HG03457 (cell line): ENCODE results near the gene NTMT2.
"Not testable (repeated sequence)": the region's sequence is repeated elsewhere in the genome, so short reads cannot be mapped to it uniquely, and the experiment has no call there.

Experiments used
- ATAC-seq: cut with Tn5 transposase; IDR thresholded peaks from one replicate; pipeline ENCODE4 v1.9.1; 2021; ENCODE audit warnings: moderate number of reproducible peaks; ENCODE audit not compliant: unreplicated experiment

Gene NTMT2

DNA sequence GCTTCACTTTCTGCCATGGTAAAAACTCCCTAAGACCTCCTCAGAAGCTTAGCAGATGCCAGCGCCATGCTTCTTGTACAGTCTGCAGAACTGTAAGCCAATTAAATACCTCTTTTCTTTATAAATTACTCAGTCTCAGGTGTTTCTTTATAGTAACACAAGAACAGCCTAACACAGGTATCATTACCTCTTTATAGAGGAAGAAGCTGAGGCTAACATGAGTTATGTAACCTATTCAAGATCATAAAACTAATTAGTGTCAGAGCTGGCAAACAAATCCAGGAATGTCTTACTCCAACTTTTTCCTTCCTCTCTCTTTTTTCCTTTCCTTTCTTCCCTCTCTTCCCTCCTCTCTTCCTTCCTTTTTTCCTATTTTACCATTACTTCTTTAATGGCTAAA, 9.3 kb downstream of the NTMT2 start:
- ATAC-seq: no peak

DNA sequence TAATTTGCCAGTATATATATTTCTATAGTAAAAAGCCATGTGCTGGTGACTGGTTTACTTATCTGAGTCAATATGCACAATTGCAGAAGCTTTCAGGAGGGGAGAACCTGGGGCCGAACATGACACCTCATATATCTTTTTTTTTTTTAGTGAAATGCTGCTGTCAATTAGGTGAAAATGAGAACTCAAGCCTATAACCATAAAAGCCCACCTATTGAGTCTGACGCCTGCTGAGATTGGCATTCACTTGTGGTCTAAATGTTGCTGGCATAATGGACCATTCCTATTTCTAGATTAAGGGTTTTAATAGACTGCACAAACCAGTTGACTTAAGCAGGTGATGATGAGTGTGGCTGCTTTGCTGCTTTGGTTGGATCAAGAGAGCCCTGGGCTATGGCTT, 10.8 kb downstream of the NTMT2 start:
- no peak for ATAC-seq

DNA sequence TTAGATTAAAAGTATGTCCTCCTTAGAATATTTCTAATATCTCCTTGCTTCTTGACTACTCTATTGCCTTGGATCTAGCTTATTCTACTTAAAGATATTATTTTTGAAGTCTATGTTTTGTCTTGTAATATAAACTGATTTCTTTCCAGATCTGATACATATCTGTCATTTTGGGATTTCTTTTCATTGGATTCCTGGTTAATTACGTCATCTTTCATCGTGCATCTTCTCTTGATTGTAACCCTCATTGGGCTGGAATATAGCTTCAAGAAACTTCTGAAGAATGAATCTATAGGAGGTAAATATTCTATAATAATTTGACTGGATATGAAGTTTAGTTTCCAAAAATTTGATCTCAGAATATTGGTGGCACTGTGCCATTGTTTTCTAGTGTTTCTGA, 12.1 kb downstream of the NTMT2 start:
- ATAC-seq: no peak

DNA sequence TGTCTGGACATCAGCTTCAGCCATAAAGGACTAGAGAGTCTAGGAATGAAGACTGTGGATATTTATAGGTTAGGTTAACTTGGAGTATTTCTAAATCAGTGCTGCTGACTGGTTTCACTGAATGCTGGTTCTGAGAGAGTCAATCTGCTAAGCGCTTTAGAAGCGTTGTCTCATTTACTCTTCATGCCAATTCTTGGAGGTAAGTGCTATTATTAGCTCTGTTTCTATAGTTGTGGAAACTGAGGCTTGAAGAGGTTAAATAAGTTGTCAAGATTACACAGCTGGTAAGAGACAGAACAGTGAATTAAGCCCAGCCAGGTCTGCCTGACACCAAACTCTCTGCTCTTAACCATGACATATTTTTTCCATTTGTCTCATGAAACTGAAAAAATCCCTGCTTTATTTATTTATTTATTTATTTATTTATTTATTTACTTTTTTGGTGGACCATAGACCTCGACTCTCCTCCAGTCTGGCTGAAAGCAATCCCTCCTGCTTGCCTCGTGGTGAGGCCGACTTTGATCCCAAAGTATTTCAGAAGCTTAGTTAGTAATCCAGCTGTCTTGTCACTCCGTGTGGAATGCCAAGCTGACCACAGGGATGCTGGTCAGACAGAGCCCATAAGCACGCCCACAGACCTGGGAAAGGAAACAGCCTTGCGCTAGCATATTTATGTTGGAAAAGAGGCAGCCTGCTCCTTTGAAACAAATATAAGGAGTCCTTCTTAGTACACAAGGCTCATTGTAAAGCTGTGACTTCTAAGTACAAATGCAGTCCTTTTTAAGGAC, 16.9 kb downstream of the NTMT2 start:
- ATAC-seq: no peak

DNA sequence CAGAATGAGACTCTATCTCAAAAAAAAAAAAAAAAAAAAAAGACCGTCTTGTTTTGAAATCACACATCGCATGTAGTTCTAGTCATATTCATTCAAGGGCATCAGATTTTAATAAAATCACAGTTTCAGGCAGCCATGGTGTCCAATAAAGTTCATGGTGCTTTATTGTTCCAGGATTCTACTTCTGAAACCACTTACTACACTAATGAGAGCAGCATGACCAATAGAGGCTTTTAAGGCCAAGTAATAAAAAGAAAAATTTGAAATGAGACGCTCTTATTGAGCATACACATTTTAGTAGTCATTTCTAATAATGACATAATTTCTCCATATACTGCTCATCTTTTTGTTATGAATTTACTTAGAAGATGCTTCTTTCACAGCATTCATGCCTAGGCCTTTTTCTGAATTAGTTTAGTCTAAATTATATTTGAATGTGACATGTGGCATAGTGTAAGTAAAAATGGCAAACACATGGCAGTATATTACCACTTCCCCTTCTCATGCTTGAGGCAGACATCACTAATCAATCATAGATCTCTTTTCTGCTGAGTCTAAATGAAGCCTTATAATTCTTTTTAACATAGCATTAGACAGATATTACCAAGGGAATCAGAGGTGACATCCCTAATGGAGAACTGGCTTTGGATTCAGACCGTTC, 18.5 kb downstream of the NTMT2 start:
- ATAC-seq: no peak

DNA sequence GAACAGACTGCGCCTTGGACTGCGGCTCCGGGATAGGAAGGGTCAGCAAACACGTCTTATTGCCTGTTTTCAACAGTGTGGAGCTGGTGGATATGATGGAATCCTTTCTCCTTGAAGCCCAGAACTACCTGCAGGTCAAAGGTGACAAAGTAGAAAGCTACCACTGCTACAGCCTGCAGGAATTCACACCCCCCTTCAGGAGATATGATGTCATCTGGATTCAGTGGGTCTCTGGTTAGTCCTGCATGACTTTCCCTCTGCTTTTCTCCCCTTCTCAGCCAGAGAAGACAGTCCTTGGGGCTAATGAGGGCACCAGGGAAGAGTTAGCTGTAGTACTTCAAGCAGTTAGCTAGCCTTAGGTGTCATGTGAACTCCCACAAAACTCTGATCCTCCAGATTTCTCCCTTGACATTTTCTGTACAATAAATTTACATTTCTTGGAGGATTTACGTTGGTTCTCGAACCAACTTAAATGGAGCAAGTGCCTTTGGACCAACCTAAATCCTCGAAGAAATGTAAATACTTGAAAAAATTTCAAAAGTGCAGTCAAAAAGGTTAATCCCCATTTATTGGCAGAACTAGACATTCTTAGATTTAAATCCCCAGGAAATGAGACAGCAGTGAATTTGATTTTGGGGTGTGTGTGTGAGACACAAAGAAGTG, 20.9 kb downstream of the NTMT2 start:
- ATAC-seq: no peak

DNA sequence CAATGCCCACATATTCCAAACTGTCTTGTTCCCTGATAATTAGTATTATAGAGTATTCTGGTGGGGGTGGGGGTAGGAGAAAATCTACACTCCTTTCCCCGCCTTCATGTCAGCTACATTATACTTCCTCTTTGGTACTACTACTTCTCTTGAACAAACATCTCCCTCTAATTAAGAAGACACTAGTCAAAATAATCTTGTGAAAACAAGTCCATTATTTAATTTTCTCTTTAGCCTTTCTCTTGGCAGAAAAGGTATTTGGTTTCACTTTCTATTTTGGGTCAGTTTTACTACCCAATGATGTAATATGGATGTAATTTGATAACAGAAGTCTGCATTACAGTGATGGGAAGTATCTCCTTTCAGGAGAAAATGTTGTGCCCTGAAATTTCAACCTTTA, 22.5 kb downstream of the NTMT2 start:
- no peak for ATAC-seq

DNA sequence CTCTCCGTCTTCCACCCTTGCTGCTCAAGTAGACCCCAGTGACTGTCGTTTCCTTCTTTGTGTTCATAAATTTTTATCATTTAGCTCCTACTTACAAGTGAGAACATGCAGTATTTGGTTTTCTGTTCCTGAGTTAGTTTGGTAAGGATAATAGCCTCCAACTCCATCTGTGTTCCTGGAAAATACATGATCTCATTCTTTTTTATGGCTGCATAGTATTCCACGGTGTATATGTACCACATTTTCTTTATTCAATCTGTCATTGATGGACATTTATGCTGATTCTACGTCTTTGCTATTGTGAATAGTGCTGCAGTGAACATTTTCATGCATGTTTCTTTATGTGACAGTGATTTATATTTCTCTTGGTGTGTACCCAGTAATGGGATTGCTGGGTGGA, 24.8 kb downstream of the NTMT2 start:
- not testable (repeated sequence) for ATAC-seq

DNA sequence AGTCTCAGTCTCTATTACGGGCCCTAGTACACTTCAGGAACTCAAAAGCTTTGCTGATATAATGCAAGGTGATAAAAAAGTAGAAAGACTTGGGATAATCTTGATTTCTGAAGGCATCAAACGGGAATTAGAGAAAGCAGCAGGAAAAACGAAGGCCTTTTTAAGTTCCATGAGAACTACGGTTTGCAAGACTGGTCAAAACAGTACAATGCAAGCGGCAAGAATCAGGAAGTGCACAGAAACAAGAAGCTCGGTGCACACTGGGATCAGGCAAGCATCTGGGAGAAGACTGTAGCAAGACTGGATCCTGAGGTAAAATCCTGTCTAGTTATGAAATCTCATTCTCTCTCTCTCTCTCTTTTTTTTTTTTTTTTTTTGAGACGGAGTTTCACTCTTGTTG, 28.6 kb downstream of the NTMT2 start:
- no peak for ATAC-seq

DNA sequence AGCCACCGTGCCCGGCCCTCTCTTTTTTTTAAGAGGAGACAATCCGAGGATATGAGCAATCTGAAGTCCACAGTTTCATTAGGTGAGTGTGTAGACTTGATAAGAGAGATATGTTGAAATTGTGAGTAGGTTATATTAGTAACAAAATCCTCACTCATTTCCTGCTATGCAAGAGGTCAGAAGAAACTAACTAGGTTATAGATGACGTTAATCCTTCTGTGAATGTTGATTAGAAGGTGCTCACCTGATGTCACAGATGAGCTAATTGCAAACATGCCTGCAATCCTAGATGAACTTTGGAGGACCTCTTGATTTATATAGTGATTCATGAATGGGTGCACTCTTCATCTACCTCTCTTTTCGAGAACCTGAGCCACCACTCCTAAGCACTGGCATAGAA, 29.3 kb downstream of the NTMT2 start:
- no peak for ATAC-seq

DNA sequence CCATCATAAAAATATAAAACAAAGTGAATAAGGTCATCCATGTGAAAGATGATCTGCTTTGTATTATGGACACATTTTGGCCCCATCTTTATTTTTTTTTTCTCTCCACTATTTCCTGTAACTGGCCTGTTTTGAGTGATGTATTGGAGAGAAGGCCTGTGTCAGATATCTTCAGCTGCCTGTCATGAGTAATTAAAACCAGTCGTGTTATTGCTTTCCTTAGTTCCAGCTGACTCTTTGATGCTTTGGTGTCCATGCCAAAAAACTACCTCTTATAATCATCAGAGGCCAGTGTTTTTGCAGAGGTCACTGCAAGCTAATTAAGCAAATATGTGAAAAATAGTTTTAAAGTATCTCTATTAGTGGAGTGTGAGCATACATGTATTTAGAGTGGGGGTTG, 29.7 kb downstream of the NTMT2 start:
- ATAC-seq: no peak

DNA sequence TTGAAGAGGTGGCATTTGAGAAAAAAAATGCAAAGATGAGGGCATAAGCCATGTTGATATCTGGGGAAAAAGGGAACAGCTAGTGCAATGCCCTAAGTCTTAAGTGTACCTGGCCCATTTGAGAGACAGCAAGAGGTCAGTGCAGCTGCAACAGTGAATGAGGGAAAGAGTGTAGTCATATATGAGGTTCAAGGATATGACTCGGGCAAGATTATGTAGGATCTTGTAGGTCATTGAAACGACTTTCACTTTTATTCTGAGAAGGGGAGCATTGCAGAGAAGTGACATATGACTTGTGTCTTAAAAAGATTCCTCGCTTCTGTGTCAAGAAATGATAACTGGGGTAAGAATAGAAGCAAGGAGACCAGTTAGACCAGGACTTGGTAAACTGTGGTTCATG, 31.0 kb downstream of the NTMT2 start:
- ATAC-seq: no peak

DNA sequence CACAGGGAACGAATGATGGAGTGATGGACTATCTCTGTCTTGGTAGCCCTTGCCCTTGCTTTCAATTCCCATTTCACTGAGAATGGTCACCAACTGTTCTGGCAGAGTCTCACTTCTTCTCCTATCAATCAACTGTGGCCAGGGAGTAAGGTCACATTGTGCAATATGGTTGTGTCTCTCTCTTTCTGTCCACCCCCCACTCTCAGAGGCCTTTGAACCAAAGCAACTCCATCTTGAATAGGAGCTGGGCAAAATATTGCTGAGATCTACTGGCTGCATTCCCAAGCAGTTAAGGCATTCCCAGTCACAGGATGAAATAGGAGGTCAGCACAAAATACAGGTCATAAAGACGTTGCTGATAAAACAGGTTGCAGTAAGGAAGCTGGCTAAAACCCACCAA, 36.7 kb downstream of the NTMT2 start:
- ATAC-seq: no peak

DNA sequence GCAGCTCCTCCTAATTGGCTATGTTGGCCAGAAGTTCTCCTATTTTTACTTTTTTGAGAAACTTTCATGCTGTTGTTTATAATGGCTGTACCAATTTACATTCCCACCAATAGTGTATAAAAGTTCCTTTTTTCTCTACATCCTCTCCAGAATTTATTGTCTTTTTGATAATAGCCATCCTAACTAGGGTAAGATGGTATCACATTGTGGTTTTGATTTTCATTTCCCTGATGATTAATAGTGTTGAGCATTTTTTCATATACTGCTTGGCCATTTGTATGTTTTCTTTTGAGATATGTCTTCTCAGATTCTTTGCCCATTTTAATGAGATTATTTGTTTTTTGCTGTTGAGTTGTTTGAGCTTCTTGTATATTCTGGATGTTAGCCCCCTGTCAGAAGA, 46.8 kb downstream of the NTMT2 start:
- no peak for ATAC-seq

DNA sequence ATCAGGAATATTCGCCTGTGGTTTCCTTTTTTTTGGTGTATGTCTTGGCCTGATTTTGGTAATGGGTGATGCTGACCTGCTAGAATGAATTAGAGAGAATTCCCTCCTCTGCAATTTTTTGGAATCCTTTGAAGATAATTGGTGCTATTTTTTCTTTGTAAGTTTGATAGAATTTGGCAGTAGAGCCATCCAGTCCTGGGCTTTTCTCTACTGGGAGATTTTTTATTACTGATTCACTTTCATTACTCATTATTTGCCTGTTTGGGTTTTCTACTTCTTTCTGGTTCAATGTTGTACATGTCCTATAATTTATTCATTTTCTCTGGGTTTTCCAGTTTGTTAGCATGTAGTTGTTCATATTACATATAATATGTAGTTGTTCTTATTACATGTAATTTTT, 48.7 kb downstream of the NTMT2 start:
- ATAC-seq: no peak

DNA sequence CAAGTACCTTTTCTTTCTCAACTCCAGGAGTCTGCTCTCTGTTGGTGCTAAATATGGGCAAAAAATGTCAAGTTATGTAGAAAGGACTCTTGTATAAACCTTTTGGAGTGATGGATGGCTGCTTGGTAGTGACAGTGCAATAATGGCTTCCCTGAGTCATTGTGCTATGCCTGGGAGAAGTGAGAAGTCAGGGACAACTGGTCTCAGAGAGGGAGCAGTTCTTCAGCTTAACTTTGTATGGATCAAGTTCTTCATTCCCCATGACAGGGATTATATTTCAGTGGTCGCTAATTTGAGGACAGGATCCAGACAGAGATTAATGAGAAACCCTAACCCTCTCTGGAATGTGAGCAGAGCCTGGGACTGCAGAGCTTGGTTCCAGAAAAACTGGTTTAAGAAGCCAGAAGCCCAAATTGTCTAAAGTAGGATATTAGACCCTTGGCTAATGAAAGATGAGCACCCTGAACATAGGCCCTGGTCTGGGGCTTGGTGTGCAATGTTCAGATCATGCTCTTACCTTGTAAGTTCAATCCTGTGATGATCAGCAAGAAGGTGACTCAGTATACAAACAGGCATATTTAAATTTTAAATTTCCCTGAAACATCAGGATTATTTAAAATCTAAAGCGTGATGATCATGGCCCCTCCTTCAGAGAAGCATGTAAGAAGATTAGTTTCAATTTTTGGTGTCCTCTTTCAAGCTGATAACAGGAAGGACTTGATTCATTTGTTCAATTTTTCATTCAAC, 50.9 kb downstream of the NTMT2 start:
- no peak for ATAC-seq

DNA sequence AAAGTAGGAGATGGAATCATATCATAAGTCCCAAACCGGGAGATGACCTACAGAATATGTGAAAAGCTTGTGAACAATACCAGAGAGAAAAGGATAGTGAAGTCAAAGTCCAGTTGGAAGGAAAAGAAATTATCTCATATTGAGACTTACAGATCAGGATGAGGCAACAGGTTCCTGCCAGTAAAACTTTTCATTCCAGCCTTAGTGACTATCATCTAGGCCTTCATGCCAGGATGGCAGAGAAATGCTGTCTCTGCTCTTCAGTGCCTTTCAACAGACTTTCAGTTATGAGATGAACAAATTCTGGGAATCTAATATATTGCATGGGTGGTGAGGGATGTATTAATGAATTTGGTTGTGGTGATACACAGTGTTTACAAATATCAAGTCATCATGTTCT, 52.3 kb downstream of the NTMT2 start:
- ATAC-seq: no peak

DNA sequence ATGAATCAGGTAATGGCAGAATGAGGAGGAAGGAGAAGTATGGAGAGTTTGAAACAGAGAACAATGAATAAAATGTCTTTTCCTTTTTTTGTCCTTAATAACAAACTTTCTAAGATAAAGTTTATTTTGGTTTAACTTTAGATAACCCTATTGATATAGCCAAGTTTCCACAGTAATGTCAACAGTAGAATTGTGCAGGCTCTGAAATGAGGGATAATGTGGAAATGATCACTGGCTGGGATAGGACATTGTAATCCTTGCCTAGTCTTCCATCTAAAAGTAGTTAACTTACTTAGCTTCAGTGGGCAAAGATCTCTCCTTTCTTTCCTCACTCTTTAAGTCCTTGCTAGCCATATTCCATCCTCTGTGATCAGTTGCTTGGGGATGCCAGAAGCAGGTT, 52.8 kb downstream of the NTMT2 start:
- ATAC-seq: no peak

DNA sequence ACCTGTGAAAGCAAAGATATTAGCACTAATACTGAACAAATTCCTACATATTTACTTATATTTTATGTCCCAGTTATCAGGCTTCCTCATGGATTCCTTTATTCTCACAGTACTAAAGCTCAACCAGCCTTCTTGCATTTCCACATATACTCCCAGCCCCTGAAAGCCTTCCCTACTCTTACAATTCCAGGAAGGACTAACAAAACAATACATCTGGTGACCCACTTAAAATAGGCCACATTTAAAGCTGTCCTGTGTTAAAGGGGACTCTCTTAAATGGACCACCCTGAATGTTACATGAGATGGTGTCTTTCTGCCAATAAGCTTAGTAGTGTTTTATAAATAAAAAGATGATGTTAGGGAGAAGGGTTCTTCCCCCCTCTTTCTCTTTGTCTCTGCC, 54.4 kb downstream of the NTMT2 start:
- ATAC-seq: no peak

DNA sequence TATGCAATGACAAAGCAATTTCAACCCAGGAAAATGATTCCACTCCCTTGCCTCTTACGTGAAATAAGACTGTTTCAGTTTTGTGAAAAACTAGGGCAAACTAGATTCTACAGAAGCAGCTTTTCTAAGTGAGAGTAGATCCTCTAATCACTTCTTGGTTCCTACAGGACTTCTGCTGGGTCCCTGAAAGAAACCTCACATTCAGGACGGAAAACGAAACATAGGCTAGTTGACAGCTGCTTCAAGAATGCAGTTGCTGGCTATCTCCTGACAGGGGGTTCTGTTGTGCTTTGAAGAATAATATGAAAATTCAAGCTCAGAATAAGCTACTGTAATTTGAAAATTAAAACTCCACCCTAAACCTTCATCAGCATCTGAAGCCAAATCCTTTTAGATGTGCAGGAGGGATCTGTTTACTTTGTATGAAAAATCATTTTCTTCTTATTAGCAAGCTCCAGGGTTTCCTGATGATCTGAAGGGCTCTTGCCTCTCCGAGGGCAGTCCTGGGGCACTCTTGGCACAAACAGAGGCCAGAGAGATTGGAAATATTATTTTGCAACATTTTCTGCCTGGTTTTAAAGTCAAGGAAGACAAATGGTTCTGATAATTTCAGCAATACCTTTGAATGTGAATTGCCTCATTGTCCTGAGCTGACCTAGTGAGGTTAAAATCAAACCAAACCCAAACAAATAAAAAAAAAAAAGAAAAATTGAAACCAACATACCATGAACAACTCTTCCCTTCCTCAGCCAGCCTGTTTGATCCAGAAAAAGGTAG, 55.0 kb downstream of the NTMT2 start:
- no peak for ATAC-seq

DNA sequence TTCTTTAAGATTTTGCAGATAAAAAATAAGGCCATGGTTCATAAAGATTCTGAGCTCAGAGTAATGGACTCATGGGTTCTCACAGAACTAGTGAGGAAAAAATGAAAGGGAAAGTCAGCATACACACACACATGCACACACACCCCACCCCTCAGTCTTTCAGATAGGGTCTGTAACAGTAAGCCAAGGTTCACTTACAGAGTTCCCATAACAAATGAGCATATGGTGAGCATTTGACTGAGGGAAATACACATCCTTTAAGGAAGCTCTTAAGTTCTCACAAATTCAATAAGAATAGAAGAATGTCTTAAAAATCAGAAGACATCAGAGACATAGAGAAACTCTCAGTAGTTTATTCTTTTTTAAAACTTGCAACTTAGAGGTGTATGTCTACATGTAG, 57.9 kb downstream of the NTMT2 start:
- no peak for ATAC-seq
